Stimulated activated CD8-positive, alpha-beta memory T cell treated with anti-CD3 and anti-CD28 coated beads, Interleukin-7, amount 100 ng/mL, for 24 hours (primary cell): ENCODE measurements around the gene MGAT4D.
"Not testable (repeated sequence)": the region's sequence is repeated elsewhere in the genome, so short reads cannot be mapped to it uniquely, and the experiment has no call there.

ENCODE experiments used
- DNase-seq: peaks from one replicate; pipeline ENCODE4 v3.0.0-alpha.2; 2020; ENCODE audit warnings: low read depth

MGAT4D gene

GRCh38 chr4:140497747-140498636 lies at the start of gene MGAT4D:
MGAT4D (minus strand) TSS chr4:140498293; CDS start chr4:140498222, 71 bp downstream.
- no peak for DNase-seq

GRCh38 chr4:140533951-140534480 lies 35.9 kb upstream of the MGAT4D start:
- DNase-seq: no peak

- DNase-seq: no peak
Measured at GRCh38 chr4:140529434-140529833, 31.3 kb upstream of the MGAT4D start.

- peak; percentile 93 for DNase-seq
Measured at GRCh38 chr4:140523857-140524742, 26.0 kb upstream of the MGAT4D start, which contains the start of gene ELMOD2. ELMOD2 (plus strand) TSS chr4:140524168; CDS start chr4:140525429, 1,261 bp downstream.

- no peak for DNase-seq
Measured at GRCh38 chr4:140523370-140523856, 25.3 kb upstream of the MGAT4D start.

- DNase-seq: no peak
Measured at GRCh38 chr4:140515423-140515822, 17.3 kb upstream of the MGAT4D start.

GRCh38 chr4:140513765-140514164 lies 15.7 kb upstream of the MGAT4D start:
- DNase-seq: not testable (repeated sequence)

GRCh38 chr4:140504261-140504660 lies 6.2 kb upstream of the MGAT4D start:
- no peak for DNase-seq

- DNase-seq: no peak
Measured at GRCh38 chr4:140499391-140499790, 1.3 kb upstream of the MGAT4D start.

GRCh38 chr4:140497405-140497746 lies 717 bp downstream of the MGAT4D start:
- no peak for DNase-seq

- DNase-seq: no peak
Measured at GRCh38 chr4:140485939-140486338, 12.2 kb downstream of the MGAT4D start.

- no peak for DNase-seq
Measured at GRCh38 chr4:140483445-140483844, 14.6 kb downstream of the MGAT4D start.

GRCh38 chr4:140472156-140472555 lies 25.9 kb downstream of the MGAT4D start:
- DNase-seq: no peak

- no peak for DNase-seq
Measured at GRCh38 chr4:140469791-140470733, 28.0 kb downstream of the MGAT4D start.

GRCh38 chr4:140466146-140466545 lies 31.9 kb downstream of the MGAT4D start:
- DNase-seq: no peak

- no peak for DNase-seq
Measured at GRCh38 chr4:140463614-140464013, 34.5 kb downstream of the MGAT4D start.

- no peak for DNase-seq
Measured at GRCh38 chr4:140463182-140463581, 34.9 kb downstream of the MGAT4D start.

GRCh38 chr4:140450352-140450751 lies 47.7 kb downstream of the MGAT4D start:
- no peak for DNase-seq

GRCh38 chr4:140448830-140449229 lies 49.3 kb downstream of the MGAT4D start:
- DNase-seq: no peak

- DNase-seq: no peak
Measured at GRCh38 chr4:140448162-140448561, 49.9 kb downstream of the MGAT4D start.

GRCh38 chr4:140444347-140444746 lies 53.7 kb downstream of the MGAT4D start:
- not testable (repeated sequence) for DNase-seq
